ENCODE results near the gene FANCM.
A peak's percentile ranks its signal among the peaks of the same experiment; 100 is the strongest.

The FANCM gene, protein sequence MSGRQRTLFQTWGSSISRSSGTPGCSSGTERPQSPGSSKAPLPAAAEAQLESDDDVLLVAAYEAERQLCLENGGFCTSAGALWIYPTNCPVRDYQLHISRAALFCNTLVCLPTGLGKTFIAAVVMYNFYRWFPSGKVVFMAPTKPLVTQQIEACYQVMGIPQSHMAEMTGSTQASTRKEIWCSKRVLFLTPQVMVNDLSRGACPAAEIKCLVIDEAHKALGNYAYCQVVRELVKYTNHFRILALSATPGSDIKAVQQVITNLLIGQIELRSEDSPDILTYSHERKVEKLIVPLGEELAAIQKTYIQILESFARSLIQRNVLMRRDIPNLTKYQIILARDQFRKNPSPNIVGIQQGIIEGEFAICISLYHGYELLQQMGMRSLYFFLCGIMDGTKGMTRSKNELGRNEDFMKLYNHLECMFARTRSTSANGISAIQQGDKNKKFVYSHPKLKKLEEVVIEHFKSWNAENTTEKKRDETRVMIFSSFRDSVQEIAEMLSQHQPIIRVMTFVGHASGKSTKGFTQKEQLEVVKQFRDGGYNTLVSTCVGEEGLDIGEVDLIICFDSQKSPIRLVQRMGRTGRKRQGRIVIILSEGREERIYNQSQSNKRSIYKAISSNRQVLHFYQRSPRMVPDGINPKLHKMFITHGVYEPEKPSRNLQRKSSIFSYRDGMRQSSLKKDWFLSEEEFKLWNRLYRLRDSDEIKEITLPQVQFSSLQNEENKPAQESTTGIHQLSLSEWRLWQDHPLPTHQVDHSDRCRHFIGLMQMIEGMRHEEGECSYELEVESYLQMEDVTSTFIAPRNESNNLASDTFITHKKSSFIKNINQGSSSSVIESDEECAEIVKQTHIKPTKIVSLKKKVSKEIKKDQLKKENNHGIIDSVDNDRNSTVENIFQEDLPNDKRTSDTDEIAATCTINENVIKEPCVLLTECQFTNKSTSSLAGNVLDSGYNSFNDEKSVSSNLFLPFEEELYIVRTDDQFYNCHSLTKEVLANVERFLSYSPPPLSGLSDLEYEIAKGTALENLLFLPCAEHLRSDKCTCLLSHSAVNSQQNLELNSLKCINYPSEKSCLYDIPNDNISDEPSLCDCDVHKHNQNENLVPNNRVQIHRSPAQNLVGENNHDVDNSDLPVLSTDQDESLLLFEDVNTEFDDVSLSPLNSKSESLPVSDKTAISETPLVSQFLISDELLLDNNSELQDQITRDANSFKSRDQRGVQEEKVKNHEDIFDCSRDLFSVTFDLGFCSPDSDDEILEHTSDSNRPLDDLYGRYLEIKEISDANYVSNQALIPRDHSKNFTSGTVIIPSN (N-terminal part only)

DNA sequence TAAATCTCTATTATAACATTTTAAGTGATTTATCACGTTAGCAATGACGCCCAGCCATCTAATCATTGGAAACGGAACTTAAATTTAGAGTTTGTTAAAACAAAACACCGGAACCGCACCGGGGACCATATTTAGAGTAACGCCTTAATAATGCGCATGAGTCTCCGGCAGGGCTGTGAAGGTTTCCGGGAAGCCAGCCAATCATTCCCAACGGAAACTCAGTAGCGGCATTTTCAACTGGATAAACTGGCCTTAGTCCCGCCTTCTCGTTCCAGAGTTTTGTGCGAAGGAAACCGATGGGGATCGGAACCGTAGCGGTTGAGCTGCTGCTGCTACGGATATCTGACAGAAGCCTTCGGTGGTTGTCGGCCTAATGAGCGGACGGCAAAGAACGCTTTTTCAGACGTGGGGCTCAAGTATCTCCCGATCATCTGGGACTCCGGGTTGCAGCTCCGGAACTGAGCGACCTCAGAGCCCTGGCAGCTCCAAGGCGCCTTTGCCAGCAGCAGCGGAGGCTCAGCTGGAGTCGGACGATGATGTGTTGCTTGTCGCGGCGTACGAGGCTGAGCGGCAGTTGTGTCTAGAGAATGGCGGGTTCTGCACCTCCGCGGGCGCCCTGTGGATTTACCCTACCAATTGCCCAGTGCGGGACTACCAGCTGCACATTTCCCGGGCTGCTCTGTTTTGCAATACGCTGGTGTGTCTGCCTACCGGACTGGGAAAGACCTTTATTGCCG is at the start of gene FANCM:
TSS of gene FANCM (plus strand) at position 272 of the 737 bp plus-strand sequence. CDS start at position 374, 102 bp downstream.
- TF ChIP-seq, protein P1, sequence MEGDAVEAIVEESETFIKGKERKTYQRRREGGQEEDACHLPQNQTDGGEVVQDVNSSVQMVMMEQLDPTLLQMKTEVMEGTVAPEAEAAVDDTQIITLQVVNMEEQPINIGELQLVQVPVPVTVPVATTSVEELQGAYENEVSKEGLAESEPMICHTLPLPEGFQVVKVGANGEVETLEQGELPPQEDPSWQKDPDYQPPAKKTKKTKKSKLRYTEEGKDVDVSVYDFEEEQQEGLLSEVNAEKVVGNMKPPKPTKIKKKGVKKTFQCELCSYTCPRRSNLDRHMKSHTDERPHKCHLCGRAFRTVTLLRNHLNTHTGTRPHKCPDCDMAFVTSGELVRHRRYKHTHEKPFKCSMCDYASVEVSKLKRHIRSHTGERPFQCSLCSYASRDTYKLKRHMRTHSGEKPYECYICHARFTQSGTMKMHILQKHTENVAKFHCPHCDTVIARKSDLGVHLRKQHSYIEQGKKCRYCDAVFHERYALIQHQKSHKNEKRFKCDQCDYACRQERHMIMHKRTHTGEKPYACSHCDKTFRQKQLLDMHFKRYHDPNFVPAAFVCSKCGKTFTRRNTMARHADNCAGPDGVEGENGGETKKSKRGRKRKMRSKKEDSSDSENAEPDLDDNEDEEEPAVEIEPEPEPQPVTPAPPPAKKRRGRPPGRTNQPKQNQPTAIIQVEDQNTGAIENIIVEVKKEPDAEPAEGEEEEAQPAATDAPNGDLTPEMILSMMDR (conservative IDR thresholded peaks at IDR 0.05; ENCODE audit: low read length): no peak; the same call in 1 of the 2 replicates
- peak within 1 kb of the TSS; percentile 93 for H3K4me3 ChIP-seq (ENCODE audit: low read length)
- peak; percentile 97 for DNase-seq (ENCODE audit: low read depth)

DNA sequence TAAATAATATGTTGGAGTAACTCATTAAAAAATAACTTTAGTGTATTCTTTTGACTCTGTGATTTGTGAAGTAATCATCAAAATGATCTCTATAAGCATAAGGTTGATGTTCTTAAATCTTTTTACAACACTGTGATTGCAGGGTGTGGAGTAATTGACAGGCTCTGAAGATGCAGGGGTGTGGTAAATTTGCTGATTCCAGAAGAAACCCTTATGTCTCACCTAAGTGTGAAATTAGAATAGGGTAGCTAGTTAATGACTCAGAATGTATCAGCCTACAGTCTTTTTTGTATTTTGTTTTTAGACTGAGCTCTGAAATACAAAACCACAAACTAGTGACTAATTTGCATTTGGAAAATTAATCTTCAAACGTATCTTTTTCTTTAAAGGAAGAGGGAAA is 45.9 kb upstream of the FANCM start:
- H3K4me3 ChIP-seq (ENCODE audit: low read length): no peak overlapping the region
- peak; percentile 23 for DNase-seq (ENCODE audit: low read depth)
- TF ChIP-seq, protein P1 (conservative IDR thresholded peaks at IDR 0.05; ENCODE audit: low read length): no peak

DNA sequence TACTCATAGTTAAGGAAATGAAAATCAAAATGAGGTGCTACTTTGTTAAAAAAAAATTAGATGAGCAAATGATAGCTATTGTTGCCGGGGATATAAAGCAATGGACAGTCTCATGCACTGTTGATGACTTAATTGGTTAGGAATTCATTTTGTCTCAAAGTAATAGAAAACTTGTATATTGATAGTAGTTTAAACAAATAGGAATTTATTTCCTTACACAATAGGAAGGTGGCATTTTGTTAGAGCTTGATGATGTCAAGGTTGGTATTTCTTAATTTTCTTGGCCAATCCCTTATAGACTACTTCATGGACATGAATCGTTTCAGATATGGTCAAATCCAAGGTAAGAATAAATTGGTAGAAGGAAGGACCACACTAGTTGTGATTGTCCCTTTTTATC is 44.0 kb upstream of the FANCM start:
- TF ChIP-seq, protein P1 (conservative IDR thresholded peaks at IDR 0.05; ENCODE audit: low read length): no peak
- peak; percentile 59 for DNase-seq (ENCODE audit: low read depth)
- no peak overlapping the region for H3K4me3 ChIP-seq (ENCODE audit: low read length)

DNA sequence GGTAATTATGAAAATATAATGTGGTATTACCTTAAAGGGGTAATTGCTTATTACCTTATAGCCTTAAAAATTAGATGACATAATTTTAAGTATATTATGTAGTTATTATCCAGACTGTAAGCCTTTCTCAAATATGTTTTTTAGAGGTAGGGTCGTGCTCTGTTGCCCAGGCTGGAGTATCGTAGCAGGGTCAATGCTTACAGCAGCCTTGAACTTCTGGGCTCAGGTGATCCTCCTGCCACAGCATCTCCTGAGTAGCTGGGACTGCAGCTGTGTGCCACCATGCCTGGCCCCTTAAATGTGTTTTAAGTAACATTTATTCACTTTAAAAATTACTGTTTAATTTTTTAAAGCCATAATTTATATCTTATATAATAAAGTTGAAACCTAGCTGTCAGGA is 41.5 kb upstream of the FANCM start:
- TF ChIP-seq, protein P1 (conservative IDR thresholded peaks at IDR 0.05; ENCODE audit: low read length): no peak
- DNase-seq (ENCODE audit: low read depth): no peak
- H3K4me3 ChIP-seq (ENCODE audit: low read length): no peak overlapping the region

DNA sequence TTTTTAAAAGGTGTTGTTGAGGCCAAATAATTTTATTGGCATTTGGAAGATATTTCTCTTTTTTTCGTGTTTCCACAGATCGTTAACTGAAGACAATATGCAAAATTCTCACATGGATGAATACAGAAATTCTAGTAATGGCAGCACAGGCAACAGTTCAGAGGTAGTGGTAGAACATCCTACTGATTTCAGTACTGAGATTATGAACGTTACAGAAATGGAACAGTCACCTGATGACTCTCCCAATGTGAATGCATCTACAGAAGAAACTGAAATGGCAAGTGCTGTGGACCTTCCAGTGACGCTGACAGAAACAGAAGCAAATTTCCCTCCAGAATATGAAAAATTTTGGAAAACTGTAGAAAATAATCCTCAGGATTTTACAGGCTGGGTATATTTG is 40.6 kb upstream of the FANCM start:
- TF ChIP-seq, protein P1 (conservative IDR thresholded peaks at IDR 0.05; ENCODE audit: low read length): no peak
- H3K4me3 ChIP-seq (ENCODE audit: low read length): no peak overlapping the region
- DNase-seq (ENCODE audit: low read depth): no peak

DNA sequence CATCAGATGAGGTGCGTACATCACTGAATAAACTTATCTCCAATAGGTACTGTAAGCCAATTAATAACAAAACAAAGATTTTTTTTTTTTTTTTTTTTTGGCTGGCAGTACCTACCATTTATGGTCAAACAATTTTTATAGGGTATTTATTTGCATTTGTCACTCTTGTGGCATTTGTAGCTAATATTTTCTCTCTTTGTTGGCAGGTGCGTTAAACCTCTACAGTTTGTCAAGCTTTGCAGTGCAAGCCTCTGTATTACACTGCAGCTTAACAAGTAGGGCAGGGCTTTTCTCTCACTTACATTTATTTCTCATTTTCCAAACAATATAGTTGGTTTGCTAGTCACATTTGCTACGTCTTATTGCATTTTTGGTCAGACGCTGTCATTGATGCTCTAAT is 39.5 kb upstream of the FANCM start:
- H3K4me3 ChIP-seq (ENCODE audit: low read length): no peak overlapping the region
- DNase-seq (ENCODE audit: low read depth): no peak
- TF ChIP-seq, protein P1 (conservative IDR thresholded peaks at IDR 0.05; ENCODE audit: low read length): no peak

All from AG10803 (cell line).